ENCODE data around the gene HTR4. TPM values are rescaled to one million over a fixed set of nuclear protein-coding genes. Genes with fewer than 3 reads are reported as not detected.

The HTR4 gene
- total RNA-seq, 4 donors from 2014 or later: 0.34 to 1.6 TPM; not detected in 2

DNA sequence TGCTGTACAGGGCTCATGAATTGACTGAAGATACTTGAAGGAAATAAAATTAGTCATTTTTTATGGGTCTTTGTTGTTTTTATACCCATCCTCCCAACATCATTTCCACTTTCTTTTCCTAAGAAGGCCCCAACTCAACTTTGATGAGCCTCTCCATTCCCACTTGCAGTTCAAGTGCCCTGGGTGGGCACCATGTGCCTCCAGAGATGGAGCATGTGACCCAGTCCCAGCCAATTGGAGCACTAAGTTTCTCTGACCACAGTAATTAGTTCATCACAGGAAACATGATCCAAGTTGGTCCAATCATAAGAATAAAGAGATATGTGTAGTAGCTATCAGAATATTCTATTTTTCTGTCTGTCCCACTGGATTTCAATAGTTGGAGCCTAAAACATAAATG lies 46.9 kb downstream of the HTR4 start:
- no peaks in the 10 kb centered on the region for H3K4me1 ChIP-seq
- no peak overlapping the region for H3K27ac ChIP-seq
- DNase-seq (ENCODE audit: low spot score in 2 of 2): no peak
- H3K27me3 ChIP-seq: no peaks in the 10 kb centered on the region
- H3K4me3 ChIP-seq: no peak overlapping the region
- no peaks in the 10 kb centered on the region for H3K36me3 ChIP-seq
- no peak for TF ChIP-seq POLR2A (IDR thresholded peaks at IDR 0.05)
- TF ChIP-seq POLR2AphosphoS5 (IDR thresholded peaks at IDR 0.05): no peak
- TF ChIP-seq, protein P1, sequence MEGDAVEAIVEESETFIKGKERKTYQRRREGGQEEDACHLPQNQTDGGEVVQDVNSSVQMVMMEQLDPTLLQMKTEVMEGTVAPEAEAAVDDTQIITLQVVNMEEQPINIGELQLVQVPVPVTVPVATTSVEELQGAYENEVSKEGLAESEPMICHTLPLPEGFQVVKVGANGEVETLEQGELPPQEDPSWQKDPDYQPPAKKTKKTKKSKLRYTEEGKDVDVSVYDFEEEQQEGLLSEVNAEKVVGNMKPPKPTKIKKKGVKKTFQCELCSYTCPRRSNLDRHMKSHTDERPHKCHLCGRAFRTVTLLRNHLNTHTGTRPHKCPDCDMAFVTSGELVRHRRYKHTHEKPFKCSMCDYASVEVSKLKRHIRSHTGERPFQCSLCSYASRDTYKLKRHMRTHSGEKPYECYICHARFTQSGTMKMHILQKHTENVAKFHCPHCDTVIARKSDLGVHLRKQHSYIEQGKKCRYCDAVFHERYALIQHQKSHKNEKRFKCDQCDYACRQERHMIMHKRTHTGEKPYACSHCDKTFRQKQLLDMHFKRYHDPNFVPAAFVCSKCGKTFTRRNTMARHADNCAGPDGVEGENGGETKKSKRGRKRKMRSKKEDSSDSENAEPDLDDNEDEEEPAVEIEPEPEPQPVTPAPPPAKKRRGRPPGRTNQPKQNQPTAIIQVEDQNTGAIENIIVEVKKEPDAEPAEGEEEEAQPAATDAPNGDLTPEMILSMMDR (IDR thresholded peaks at IDR 0.05): no peak
- TF ChIP-seq EP300 (IDR thresholded peaks at IDR 0.05): no peak
- no peaks in the 10 kb centered on the region for H3K9me3 ChIP-seq

DNA sequence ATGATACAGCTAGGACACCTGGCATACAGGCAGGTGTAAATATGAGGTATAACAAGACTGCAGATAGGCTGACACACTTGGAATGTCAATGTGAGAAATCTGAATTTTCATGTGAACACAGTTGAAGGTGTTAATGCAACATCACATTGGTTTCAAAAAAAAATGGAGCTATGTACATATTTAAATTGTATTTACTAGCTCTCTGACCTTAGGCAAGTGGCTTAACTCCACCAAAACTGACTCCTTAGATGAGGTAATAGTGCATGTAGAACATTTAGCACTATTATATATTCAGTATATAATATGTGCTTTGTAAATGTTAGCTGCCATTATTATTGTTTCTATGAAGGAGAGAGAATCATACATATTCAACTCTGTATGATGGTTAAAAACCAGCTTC lies 48.0 kb downstream of the HTR4 start:
- no peaks in the 10 kb centered on the region for H3K27me3 ChIP-seq
- DNase-seq (ENCODE audit: low spot score in 2 of 2): no peak
- no peaks in the 10 kb centered on the region for H3K36me3 ChIP-seq
- H3K4me3 ChIP-seq: no peak overlapping the region
- TF ChIP-seq, protein P1 (IDR thresholded peaks at IDR 0.05): no peak
- no peak for TF ChIP-seq EP300 (IDR thresholded peaks at IDR 0.05)
- no peak for TF ChIP-seq POLR2AphosphoS5 (IDR thresholded peaks at IDR 0.05)
- TF ChIP-seq POLR2A (IDR thresholded peaks at IDR 0.05): no peak
- no peak overlapping the region for H3K27ac ChIP-seq
- H3K4me1 ChIP-seq: no peaks in the 10 kb centered on the region
- H3K9me3 ChIP-seq: no peaks in the 10 kb centered on the region

DNA sequence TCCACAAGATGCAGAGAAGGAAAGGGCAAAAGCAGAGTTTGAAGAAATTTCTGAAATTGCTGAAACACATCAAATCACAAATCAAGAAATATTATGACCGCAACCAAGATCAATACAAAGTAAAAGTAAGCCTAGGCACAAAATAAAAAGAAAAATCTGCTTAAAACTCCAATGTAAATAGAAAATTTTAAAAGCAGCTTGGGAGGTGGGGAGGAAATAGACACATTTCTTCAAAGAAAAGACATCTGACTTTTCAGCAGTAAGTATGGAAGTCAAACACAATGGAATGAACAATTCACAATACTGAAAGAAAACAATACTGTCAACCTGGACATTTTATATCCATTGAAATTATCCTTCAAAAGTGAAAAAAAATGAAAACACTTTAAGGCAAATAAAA lies 55.1 kb downstream of the HTR4 start:
- H3K4me1 ChIP-seq: no peaks in the 10 kb centered on the region
- no peaks in the 10 kb centered on the region for H3K27me3 ChIP-seq
- TF ChIP-seq EP300 (IDR thresholded peaks at IDR 0.05): no peak
- TF ChIP-seq, protein P1 (IDR thresholded peaks at IDR 0.05): no peak
- TF ChIP-seq POLR2AphosphoS5 (IDR thresholded peaks at IDR 0.05): no peak
- TF ChIP-seq POLR2A (IDR thresholded peaks at IDR 0.05): no peak
- no peak overlapping the region for H3K4me3 ChIP-seq
- 95% methylated on average over 1 of the region's 1 CpG for WGBS
- H3K36me3 ChIP-seq: no peaks in the 10 kb centered on the region
- no peak overlapping the region for H3K27ac ChIP-seq
- no peaks in the 10 kb centered on the region for H3K9me3 ChIP-seq
- no peak for DNase-seq (ENCODE audit: low spot score in 2 of 2)

DNA sequence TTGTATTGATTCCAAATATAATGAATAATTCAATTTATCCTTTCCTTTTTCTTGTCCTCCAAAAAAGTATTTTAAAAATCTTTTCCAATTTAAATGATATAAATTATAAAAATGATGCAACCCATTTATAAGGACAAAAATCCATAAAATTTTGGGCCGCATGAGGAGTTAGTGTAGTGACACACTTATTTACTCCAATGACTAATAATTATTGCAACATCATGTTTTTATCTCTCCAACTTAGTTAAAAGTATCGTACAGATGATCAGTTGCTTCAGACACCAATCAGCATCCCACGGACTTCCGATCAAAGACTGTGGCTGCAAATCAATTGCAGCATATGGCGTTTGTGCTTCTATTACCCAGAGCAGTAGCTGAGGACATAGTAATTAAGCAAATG lies 58.6 kb downstream of the HTR4 start:
- Histone ChIP-seq H3K4me1 (no peaks in the 10 kb centered on the region), H3K27me3 (no peaks in the 10 kb centered on the region), H3K4me3 (no peak overlapping the region), H3K9me3 (no peaks in the 10 kb centered on the region), H3K27ac (no peak overlapping the region), H3K36me3 (no peaks in the 10 kb centered on the region)
- 80% methylated on average over 5 of the region's 5 CpGs for WGBS
- no peak for DNase-seq (ENCODE audit: low spot score in 2 of 2)
- TF ChIP-seq POLR2AphosphoS5 (IDR thresholded peaks at IDR 0.05) (no peak), EP300 (IDR thresholded peaks at IDR 0.05) (no peak), POLR2A (IDR thresholded peaks at IDR 0.05) (no peak)
- TF ChIP-seq, protein P1 (IDR thresholded peaks at IDR 0.05): no peak

DNA sequence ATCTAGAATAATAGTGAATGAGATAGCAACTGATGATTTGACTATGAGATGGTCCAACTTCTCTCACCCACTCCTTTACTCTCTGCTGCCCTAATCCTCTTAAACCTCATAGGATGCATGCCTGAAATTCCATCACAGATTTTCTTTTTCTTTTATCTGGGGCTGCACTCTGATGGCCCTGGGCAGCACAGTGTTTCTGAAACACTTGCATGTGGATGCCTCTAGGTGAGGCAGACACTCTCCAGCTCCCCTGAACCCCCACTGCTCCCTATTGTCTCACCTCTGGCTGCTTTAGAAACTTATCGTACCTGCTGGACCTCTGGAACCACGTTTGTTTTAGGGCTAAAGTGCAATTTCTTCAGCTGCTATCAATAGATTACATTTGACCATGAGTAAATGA lies 67.5 kb downstream of the HTR4 start:
- H3K36me3 ChIP-seq: no peaks in the 10 kb centered on the region
- no peak for DNase-seq (ENCODE audit: low spot score in 2 of 2)
- WGBS: 29% methylated on average over 2 of the region's 2 CpGs
- TF ChIP-seq POLR2AphosphoS5 (IDR thresholded peaks at IDR 0.05): no peak
- no peaks in the 10 kb centered on the region for H3K9me3 ChIP-seq
- no peak overlapping the region for H3K27ac ChIP-seq
- no peaks in the 10 kb centered on the region for H3K27me3 ChIP-seq
- H3K4me3 ChIP-seq: no peak overlapping the region
- H3K4me1 ChIP-seq: no peaks in the 10 kb centered on the region

DNA sequence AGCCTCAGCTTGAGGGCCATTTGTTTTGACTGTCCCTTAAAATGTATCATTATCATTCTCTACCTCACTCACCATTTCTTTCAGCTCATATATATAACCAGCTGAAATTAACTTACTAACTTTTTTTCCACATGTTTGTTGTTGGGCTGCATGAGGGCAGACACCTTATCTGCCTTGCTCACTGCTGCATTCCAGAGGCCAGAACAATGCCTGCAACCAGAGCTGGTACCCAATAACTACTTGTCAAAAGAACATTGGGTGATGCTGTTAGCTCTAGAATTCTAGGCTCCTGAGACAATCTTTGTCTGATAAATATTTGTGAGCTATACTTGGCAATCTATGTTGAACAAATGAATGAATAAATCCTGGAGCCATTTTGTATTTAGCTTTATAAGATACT lies 68.3 kb downstream of the HTR4 start:
- Histone ChIP-seq H3K4me3 (no peak overlapping the region), H3K27me3 (no peaks in the 10 kb centered on the region)
- TF ChIP-seq EP300 (IDR thresholded peaks at IDR 0.05) (no peak), POLR2AphosphoS5 (IDR thresholded peaks at IDR 0.05) (no peak), POLR2A (IDR thresholded peaks at IDR 0.05) (no peak)
- TF ChIP-seq, protein P1 (IDR thresholded peaks at IDR 0.05): no peak

More for the DNA sequence above, 68.3 kb downstream of the HTR4 start:
- no peak for DNase-seq (ENCODE audit: low spot score in 2 of 2)
- Histone ChIP-seq H3K9me3 (no peaks in the 10 kb centered on the region), H3K36me3 (no peaks in the 10 kb centered on the region), H3K27ac (no peak overlapping the region), H3K4me1 (no peaks in the 10 kb centered on the region)
